ENCODE measurements around the gene COQ9.

COQ9 gene

GRCh38 chr16:57409065-57409464 is 38.2 kb upstream of the COQ9 start:
- no peaks in the 10 kb centered on the region for H3K36me3 ChIP-seq (ENCODE audit: insufficient read depth, low read length)
- no peak overlapping the region for H2AFZ ChIP-seq (ENCODE audit: low read depth, low read length)
- no peaks in the 10 kb centered on the region for H4K20me1 ChIP-seq (ENCODE audit: insufficient read depth, low read length)
- no peaks in the 10 kb centered on the region for H3K4me1 ChIP-seq (ENCODE audit: insufficient read depth, low read length)
- H3K9me3 ChIP-seq (ENCODE audit: insufficient read depth, low read length, severe bottlenecking), result no peaks in the 10 kb centered on the region
- H3K9ac ChIP-seq (ENCODE audit: low read depth, low read length), result no peak overlapping the region
- ATAC-seq (ENCODE audit: insufficient read depth, low read depth) (no peak), DNase-seq (no peak)
- TF ChIP-seq EZH2 (IDR thresholded peaks at IDR 0.05; ENCODE audit: borderline replicate concordance, low read depth, low read length, severe bottlenecking), result no peak
- TF ChIP-seq CTCF (IDR thresholded peaks at IDR 0.05; ENCODE audit: borderline replicate concordance, extremely low read depth, low read length, poor library complexity, severe bottlenecking), result no peak
- no peak overlapping the region for H3K4me3 ChIP-seq (ENCODE audit: low read depth in 1 of 2, low read length in 2 of 2)
- H3K27ac ChIP-seq (ENCODE audit: low read length), result no peak overlapping the region
- no peaks in the 10 kb centered on the region for H3K79me2 ChIP-seq (ENCODE audit: insufficient read depth, low read length)
- no peak overlapping the region for H3K4me2 ChIP-seq (ENCODE audit: insufficient read depth, low read length)
- no peaks in the 10 kb centered on the region for H3K27me3 ChIP-seq (ENCODE audit: insufficient read depth, low read length, poor library complexity)

GRCh38 chr16:57409870-57410587 is 37.2 kb upstream of the COQ9 start:
- no peak overlapping the region for H3K27ac ChIP-seq (ENCODE audit: low read length)
- TF ChIP-seq EZH2 (IDR thresholded peaks at IDR 0.05; ENCODE audit: borderline replicate concordance, low read depth, low read length, severe bottlenecking) (no peak), CTCF (IDR thresholded peaks at IDR 0.05; ENCODE audit: borderline replicate concordance, extremely low read depth, low read length, poor library complexity, severe bottlenecking) (no peak)
- no peaks in the 10 kb centered on the region for H3K4me1 ChIP-seq (ENCODE audit: insufficient read depth, low read length)
- H3K79me2 ChIP-seq (ENCODE audit: insufficient read depth, low read length), result no peaks in the 10 kb centered on the region
- no peak for DNase-seq
- H3K4me3 ChIP-seq (ENCODE audit: low read depth in 1 of 2, low read length in 2 of 2), result no peak overlapping the region
- no peaks in the 10 kb centered on the region for H4K20me1 ChIP-seq (ENCODE audit: insufficient read depth, low read length)
- H2AFZ ChIP-seq (ENCODE audit: low read depth, low read length), result no peak overlapping the region
- ATAC-seq (ENCODE audit: insufficient read depth, low read depth), result no peak
- H3K36me3 ChIP-seq (ENCODE audit: insufficient read depth, low read length), result no peaks in the 10 kb centered on the region
- H3K4me2 ChIP-seq (ENCODE audit: insufficient read depth, low read length), result no peak overlapping the region
- H3K9ac ChIP-seq (ENCODE audit: low read depth, low read length), result no peak overlapping the region
- H3K27me3 ChIP-seq (ENCODE audit: insufficient read depth, low read length, poor library complexity), result no peaks in the 10 kb centered on the region
- no peaks in the 10 kb centered on the region for H3K9me3 ChIP-seq (ENCODE audit: insufficient read depth, low read length, severe bottlenecking)

GRCh38 chr16:57411362-57411976 is 35.8 kb upstream of the COQ9 start:
- Histone ChIP-seq H3K27me3 (ENCODE audit: insufficient read depth, low read length, poor library complexity) (no peaks in the 10 kb centered on the region), H4K20me1 (ENCODE audit: insufficient read depth, low read length) (no peaks in the 10 kb centered on the region), H3K9ac (ENCODE audit: low read depth, low read length) (no peak overlapping the region), H3K4me3 (ENCODE audit: low read depth in 1 of 2, low read length in 2 of 2) (no peak overlapping the region), H3K4me1 (ENCODE audit: insufficient read depth, low read length) (no peaks in the 10 kb centered on the region), H3K27ac (ENCODE audit: low read length) (no peak overlapping the region), H3K36me3 (ENCODE audit: insufficient read depth, low read length) (no peaks in the 10 kb centered on the region), H2AFZ (ENCODE audit: low read depth, low read length) (no peak overlapping the region), H3K4me2 (ENCODE audit: insufficient read depth, low read length) (no peak overlapping the region), H3K9me3 (ENCODE audit: insufficient read depth, low read length, severe bottlenecking) (no peaks in the 10 kb centered on the region), H3K79me2 (ENCODE audit: insufficient read depth, low read length) (no peaks in the 10 kb centered on the region)
- ATAC-seq (ENCODE audit: insufficient read depth, low read depth) (no peak), DNase-seq (no peak)
- TF ChIP-seq CTCF (IDR thresholded peaks at IDR 0.05; ENCODE audit: borderline replicate concordance, extremely low read depth, low read length, poor library complexity, severe bottlenecking) (no peak), EZH2 (IDR thresholded peaks at IDR 0.05; ENCODE audit: borderline replicate concordance, low read depth, low read length, severe bottlenecking) (no peak)

Measured in DND-41 (cell line).